K562 (cell line): Measurements from ENCODE around the gene MAPK8IP2. TPM values are rescaled to one million over a fixed set of nuclear protein-coding genes. Genes with fewer than 3 reads are reported as not detected.

ENCODE experiments used
- ATAC-seq: fragments of 200-7000 bp; cut with Tn5 transposase; 3 replicates; pipeline ENCODE4 v1.9.1; 2020; ENCODE audit warnings: moderate library complexity
- BruUV-seq: library from RNA; stranded (reverse); fragments of 400-500 nt; replicated peaks from 2 replicates; lab custom pipeline; 2021; lab: Mats Ljungman, UMichigan
- CTCF ChIA-PET: fragments of 300-600 bp; formaldehyde crosslinking; extraction: SDS; loops from one replicate; lab custom pipeline; 2021; ENCODE audit warnings: low intra/inter-chr PET ratio; lab: Yijun Ruan, JAX
- POLR2A ChIA-PET: fragments of 300-600, 350-650 bp; sonication (Branson Sonifier 250); formaldehyde crosslinking; extraction: SDS; loops from one replicate; lab custom pipeline; 2021; ENCODE audit warnings: antibody characterized with exemption, inconsistent platforms; lab: Yijun Ruan, JAX
- DNase-seq, 4 experiments: peaks; one replicate each; pipeline versions ENCODE4 v3.0.0 to v3.0.0-alpha.2; 2011 to 2018; ENCODE audit warnings: low spot score in 3 of 4, mixed read lengths in 3 of 4; ENCODE audit errors: extremely low read depth in 1 of 4
- FAIRE-seq: peaks from 2 replicates; lab custom pipeline; 2011; peaks lifted over from hg19 to GRCh38; lab: Jason Lieb, UNC
- H2AFZ ChIP-seq: 2 replicates; pipeline ENCODE4 v1.6.0; 2011; ENCODE audit warnings: low read depth, low read length, control low read depth, inconsistent platforms
- H3K27ac ChIP-seq: fragments of 200-600 bp; 3 replicates; pipeline ENCODE4 v1.8.0; 2011; ENCODE audit warnings: low read depth, mild to moderate bottlenecking, control low read depth, inconsistent platforms, low read length, moderate library complexity, mixed read lengths; ENCODE audit errors: extremely low read depth
- H3K27me3 ChIP-seq, 2 experiments: fragments of 300-600 bp in 1 of 2; 2 replicates in 1 of 2; 3 replicates in 1 of 2; pipeline versions ENCODE4 v1.6.0 to v1.8.0; 2011; ENCODE audit warnings: inconsistent platforms in 2 of 2, low read length in 2 of 2, mild to moderate bottlenecking in 1 of 2, mixed read lengths in 1 of 2, moderate library complexity in 1 of 2; ENCODE audit not compliant: control insufficient read depth in 2 of 2, insufficient read depth in 2 of 2
- H3K36me3 ChIP-seq: fragments of 300-600 bp; 3 replicates; pipeline ENCODE4 v1.8.0; 2011; ENCODE audit warnings: mild to moderate bottlenecking, low read length, inconsistent platforms; ENCODE audit not compliant: control insufficient read depth, insufficient read depth
- H3K4me1 ChIP-seq, 2 experiments: fragments of 200-600 bp in 1 of 2; replicated peaks in 1 of 2; 2 replicates in 1 of 2; 3 replicates in 1 of 2; pipeline versions ENCODE4 v1.5.1 to v1.8.0; 2011; ENCODE audit warnings: inconsistent platforms in 2 of 2, low read length in 2 of 2, mild to moderate bottlenecking in 1 of 2, mixed read lengths in 1 of 2, moderate library complexity in 1 of 2; ENCODE audit not compliant: control insufficient read depth in 2 of 2, insufficient read depth in 2 of 2
- H3K4me2 ChIP-seq: 2 replicates; pipeline ENCODE4 v1.6.1; 2011; ENCODE audit warnings: low read length, control low read depth, inconsistent platforms, mixed read lengths; ENCODE audit not compliant: insufficient read depth
- H3K4me3 ChIP-seq: fragments of 200-600 bp; sonication (generic), shearing (Covaris generic); 2 replicates; pipeline ENCODE4 v1.5.1; 2016; ENCODE audit warnings: control low read depth, inconsistent platforms
- H3K79me2 ChIP-seq: fragments of 200-600 bp; 3 replicates; pipeline ENCODE4 v1.8.0; 2011; ENCODE audit warnings: low read length, inconsistent platforms; ENCODE audit not compliant: control insufficient read depth, insufficient read depth
- H3K9ac ChIP-seq, 2 experiments: 2 replicates each; pipeline versions ENCODE4 v1.6.0 to v1.6.1; 2011; ENCODE audit warnings: low read depth in 2 of 2, low read length in 2 of 2, control low read depth in 1 of 2, inconsistent platforms in 1 of 2, mild to moderate bottlenecking in 1 of 2, mixed read lengths in 1 of 2; ENCODE audit not compliant: insufficient read depth in 1 of 2
- H3K9me1 ChIP-seq: one replicate; pipeline ENCODE4 v1.6.0; 2011; ENCODE audit warnings: inconsistent platforms, mild to moderate bottlenecking, low read length, moderate library complexity; ENCODE audit not compliant: control insufficient read depth, insufficient read depth
- H3K9me3 ChIP-seq: replicated peaks from 2 replicates; pipeline ENCODE4 v1.5.1; 2011; ENCODE audit warnings: low read depth, low read length, inconsistent platforms; ENCODE audit not compliant: control insufficient read depth, insufficient read depth
- H4K20me1 ChIP-seq: replicated peaks from 2 replicates; pipeline ENCODE4 v1.6.1; 2011; ENCODE audit warnings: low read length, inconsistent platforms, mixed read lengths; ENCODE audit not compliant: control insufficient read depth, insufficient read depth
- MEF2D ChIP-seq: conservative IDR thresholded peaks from 2 replicates; pipeline ENCODE4 v1.6.1; 2016; ENCODE audit warnings: low read depth, missing genetic modification characterization, missing compliant biosample characterization
- PBX2 ChIP-seq, 2 experiments: IDR thresholded peaks in 1 of 2; conservative IDR thresholded peaks in 1 of 2; 2 replicates each; pipeline ENCODE4 v1.6.1; 2016; ENCODE audit warnings: low read depth in 2 of 2, mild to moderate bottlenecking in 1 of 2, missing compliant biosample characterization in 1 of 2, missing genetic modification characterization in 1 of 2, moderate library complexity in 1 of 2
- PHB ChIP-seq: fragments of 250-450 bp; sonication (Bioruptor Pico); IDR thresholded peaks from 2 replicates; pipeline ENCODE4 v1.5.0; 2021
- PREB ChIP-seq: sonication (generic); formaldehyde crosslinking; IDR thresholded peaks from 2 replicates; pipeline ENCODE4 v1.8.1; 2023; ENCODE audit warnings: mild to moderate bottlenecking, missing genetic modification reagents
- PRPF4 ChIP-seq: fragments of 200-400 bp; formaldehyde crosslinking; IDR thresholded peaks from one replicate; pipeline ENCODE4 v1.6.1; 2017; ENCODE audit warnings: low read length, low read depth, mild to moderate bottlenecking; ENCODE audit not compliant: insufficient read depth, poor library complexity, severe bottlenecking
- ZNF780A ChIP-seq: fragments of 250-450 bp; sonication (Bioruptor Pico); IDR thresholded peaks from 2 replicates; pipeline ENCODE4 v1.5.0; 2021; ENCODE audit warnings: mild to moderate bottlenecking
- WGBS: fragments of 100-300 bp; shearing (Covaris generic); methylation state at CpG from one replicate; pipeline ENCODE4 v1.1.6; 2016; ENCODE audit warnings: low coverage, mixed read lengths; ENCODE audit not compliant: insufficient coverage; ENCODE audit errors: missing lambda C conversion rate; 5-methylcytosine and 5-hydroxymethylcytosine counted together
- in situ Hi-C: fragments of 300-500 bp; cut with MboI; formaldehyde crosslinking; loops from 4 replicates; pipeline ENCODE4 v1.15.0; 2018; ENCODE audit warnings: inconsistent platforms, mixed read lengths
- intact Hi-C: fragments of 100-400 bp; cut with micrococcal nuclease; formaldehyde crosslinking; loops from 2 replicates; pipeline ENCODE4 v1.14.2; 2022
- polyA plus RNA-seq, 8 experiments: library from polyadenylated mRNA; depleted of rRNA in 4 of 8; stranded (reverse) in 5 of 8; unstranded in 3 of 8; fragments of >200 nt; fragmentation: Nextera tagmentation in 2 of 8; fragmentation: Illumina TruSeq in 1 of 8; extraction: Ambion mirVana in 2 of 8; extraction: Trizol in 1 of 8; gene quantifications; 2 replicates each; pipeline versions ENCODE4 v1.2.1 to v1.2.3, GENCODE V29; 2011 to 2014; ENCODE audit warnings: inconsistent platforms in 1 of 8, missing spikeins in 1 of 8
- total RNA-seq, 7 experiments: library from RNA; depleted of rRNA in 6 of 7; stranded (reverse); fragments of >200 nt in 6 of 7; fragmentation: Illumina TruSeq in 2 of 7; extraction: Trizol in 2 of 7; gene quantifications; 2 replicates each; pipeline versions ENCODE4 v1.2.1 to v1.2.3, GENCODE V29; 2011 to 2021; ENCODE audit warnings: low replicate concordance in 1 of 7
- TF ChIP-seq, protein P1 (sequence below): fragments of 450-650 bp; IDR thresholded peaks from 2 replicates; pipeline ENCODE4 v1.6.1; 2016

Gene MAPK8IP2
- total and polyA plus RNA-seq, 9 of the 15 experiments (the other 6 are each of a cell fraction or from before 2014, with no cell fraction given) = 0.01 to 0.47 (median 0.07) TPM; not detected in 2

DNA sequence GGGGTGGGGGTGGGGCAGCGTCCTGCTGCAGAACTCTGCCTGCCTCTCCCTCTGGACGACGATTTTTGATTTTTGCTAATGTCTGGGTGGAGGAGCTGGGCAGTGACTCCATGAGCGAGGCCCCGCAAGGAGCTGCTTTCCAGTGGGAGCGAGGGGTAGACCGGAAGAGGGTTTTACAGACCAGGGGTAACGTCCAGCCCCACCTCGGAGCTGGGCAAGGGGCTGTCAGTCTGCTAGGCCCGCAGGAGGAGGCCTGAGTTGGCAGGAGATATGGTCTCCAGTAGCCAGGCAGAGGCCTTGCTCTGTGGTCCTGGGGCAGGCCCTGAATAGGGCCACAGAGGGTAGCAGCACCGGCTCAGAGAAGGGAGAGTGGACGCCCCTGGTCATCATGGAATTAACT lies 9.0 kb downstream of the MAPK8IP2 start:
- Histone ChIP-seq H3K9me1 (no peaks in the 10 kb centered on the region), H3K4me3 (no peak overlapping the region), H3K4me1 (peaks cover 13 to 19% of the 10 kb centered on the region in 2 experiments; a peak in 4 of 5 replicates), H3K36me3 (no peaks in the 10 kb centered on the region), H3K27ac (no peak overlapping the region), H3K9me3 (no peaks in the 10 kb centered on the region), H3K9ac (no peak overlapping the region), H4K20me1 (no peaks in the 10 kb centered on the region), H3K79me2 (no peaks in the 10 kb centered on the region), H3K27me3 (peaks cover 25 to 70% of the 10 kb centered on the region in 2 experiments), H3K4me2 (no peak overlapping the region), H2AFZ (no peak overlapping the region)
- in situ Hi-C loops (no loop called here), intact Hi-C loops (no loop called here)
- ChIA-PET CTCF (no interaction called here), POLR2A (interaction anchor here (0.8 kb wide), 1 partner anchor 12 kb away, joined by 4 read pairs; no protein-coding TSS in a partner anchor)
- 4% methylated on average over 10 of the region's 12 CpGs for WGBS
- TF ChIP-seq MEF2D (tag) (no peak), PREB (CRISPR knock-in tag) (no peak), PHB (no peak), ZNF780A (CRISPR knock-in tag) (no peak), PRPF4 (no peak), PBX2 (CRISPR knock-in tag; IDR thresholded peaks at IDR 0.05; ENCODE audit: low read depth) (no peak), PBX2 (tag; conservative IDR thresholded peaks at IDR 0.05; ENCODE audit: low read depth) (no peak)
- TF ChIP-seq, protein P1, sequence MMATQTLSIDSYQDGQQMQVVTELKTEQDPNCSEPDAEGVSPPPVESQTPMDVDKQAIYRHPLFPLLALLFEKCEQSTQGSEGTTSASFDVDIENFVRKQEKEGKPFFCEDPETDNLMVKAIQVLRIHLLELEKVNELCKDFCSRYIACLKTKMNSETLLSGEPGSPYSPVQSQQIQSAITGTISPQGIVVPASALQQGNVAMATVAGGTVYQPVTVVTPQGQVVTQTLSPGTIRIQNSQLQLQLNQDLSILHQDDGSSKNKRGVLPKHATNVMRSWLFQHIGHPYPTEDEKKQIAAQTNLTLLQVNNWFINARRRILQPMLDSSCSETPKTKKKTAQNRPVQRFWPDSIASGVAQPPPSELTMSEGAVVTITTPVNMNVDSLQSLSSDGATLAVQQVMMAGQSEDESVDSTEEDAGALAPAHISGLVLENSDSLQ = no peak
- ATAC-seq (no peak), DNase-seq (no peak), FAIRE-seq (no peak)
- no TSS peak for BruUV-seq
